NCI-H187 (cell line): Measurements from ENCODE around the gene TCF12.
"Not testable (repeated sequence)": the region's sequence is repeated elsewhere in the genome, so short reads cannot be mapped to it uniquely, and the experiment has no call there.

Source experiments
- DNase-seq, 2 experiments: peaks; one replicate each; lab custom pipeline; 2025; lab: John Stamatoyannopoulos, UW

The TCF12 gene

DNA sequence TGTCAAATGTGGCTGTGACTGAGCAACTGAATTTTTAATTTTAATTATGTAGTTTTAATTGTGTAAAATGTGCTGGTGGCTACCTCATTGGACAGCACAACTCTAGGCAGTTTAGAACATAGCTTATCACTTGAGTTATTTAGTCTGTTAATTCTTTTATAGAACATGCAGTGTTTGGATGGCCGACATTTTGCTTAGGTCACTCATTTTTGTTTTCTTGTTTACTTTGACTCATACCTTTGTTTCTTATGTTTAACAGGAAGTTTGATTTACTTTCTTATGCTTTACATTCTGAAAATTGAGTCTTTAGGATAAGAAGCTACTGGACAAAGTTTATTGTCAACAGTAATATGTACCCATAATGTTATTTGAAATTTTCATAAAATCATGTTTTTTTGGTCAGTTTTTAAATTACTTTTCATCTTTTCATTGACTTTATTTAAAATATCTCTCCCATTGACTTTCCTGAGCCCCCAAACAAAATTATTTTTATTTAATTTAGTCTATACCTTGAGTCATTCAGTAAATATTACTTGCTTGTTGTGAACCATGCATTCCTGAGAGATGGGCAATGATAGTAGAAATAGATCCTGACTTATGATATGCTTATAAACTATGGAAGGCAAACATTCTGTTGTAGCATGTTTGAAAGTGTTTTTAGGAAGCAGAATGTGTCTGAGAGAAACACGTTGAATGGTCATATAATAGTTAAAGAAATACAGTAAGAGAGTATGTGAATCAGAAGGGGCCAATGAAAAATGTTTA, 60.6 kb downstream of the TCF12 start:
- no peak for DNase-seq

DNA sequence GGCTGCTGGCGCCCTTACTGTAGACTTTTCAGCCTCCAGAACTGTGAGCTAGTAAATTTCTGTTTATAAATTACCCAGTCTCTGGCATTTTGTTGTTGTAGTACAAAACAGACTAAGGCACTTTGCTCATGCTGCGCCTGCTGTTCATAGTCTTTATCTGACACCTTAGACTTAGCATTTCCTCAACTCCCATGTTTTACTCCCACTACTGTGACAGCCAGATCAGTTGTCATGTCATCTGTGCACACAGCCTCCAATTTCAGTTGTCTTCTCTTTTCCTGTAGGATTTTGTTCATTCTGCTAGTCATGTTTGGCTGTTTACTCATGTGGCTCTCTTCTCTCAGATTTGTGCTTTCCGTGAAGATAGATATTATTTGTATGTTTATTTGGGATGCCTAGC, 62.0 kb downstream of the TCF12 start:
- DNase-seq: no peak

DNA sequence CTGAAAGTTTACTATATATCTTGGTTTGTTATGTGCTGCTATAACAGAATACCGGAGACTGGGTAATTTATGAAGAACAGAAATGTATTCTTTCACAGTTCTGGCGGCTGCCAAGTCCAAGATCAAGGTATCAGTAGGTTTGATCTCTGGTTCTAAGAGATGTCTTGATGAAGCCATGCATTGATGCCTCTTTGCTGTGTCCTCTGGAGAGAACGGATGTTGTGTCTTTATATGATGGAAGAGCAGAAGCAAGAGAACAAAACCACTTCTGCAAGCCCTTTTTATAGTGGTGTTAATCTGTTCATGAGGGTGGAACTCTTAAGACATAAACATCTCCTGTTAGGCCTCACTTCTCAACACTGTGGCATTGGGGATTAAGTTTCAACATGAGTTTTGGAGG, 62.7 kb downstream of the TCF12 start:
- no peak for DNase-seq

DNA sequence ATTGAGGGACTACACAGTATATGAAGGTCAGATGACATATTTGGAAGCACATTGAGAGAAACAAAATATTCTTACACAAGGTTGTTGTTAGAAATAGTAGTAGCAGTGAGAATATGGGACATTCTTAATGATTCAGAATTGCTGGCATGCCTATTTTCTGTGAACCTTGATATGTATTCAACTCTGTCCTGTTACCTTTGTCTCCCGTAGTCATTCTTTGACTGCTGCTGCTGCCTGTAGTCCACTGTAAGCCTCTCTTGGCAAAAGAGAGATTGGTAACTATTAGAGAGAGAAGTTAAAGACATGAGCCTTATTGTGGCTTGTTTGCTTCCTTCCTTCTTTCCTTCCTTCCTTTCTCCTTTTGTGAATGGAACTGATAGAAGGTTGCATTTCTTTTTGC, 64.5 kb downstream of the TCF12 start:
- no peak for DNase-seq

DNA sequence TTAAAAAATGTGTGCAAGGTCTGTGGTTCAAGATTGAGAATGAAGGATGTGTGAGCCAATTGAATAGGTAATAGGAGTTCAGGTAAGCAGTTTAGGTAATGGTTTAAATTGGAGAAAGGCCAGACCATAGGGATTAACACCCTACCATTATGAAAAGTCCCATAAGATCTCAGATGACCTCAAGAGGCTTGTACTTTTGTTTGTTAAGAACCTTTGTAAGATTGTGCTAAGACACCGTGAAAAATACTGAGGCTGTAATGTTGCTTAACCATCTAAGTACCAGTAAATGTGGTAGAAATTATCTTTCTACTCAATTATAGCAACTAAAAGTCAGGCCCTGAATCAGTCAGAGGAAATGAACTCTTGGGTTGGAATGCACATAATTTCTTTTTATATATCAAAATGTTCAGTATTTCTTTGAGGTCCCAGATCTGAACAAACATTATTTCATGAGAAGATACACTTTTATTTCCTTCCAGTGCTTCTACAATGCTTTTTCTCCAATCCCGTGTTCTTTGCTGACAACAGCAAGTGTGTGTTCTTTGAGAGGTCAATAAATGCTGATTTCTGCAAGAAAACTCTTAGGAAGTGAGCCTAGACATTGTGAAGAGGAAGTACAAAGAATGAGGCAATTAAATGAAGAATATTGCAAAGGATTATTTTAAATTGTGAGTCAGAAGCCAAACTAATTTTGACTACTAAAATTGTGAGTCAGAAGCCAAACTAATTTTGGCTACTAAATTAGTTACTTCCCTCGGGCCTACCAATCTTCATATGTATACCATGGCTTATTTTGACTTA, 66.4 kb downstream of the TCF12 start:
- no peak for DNase-seq

DNA sequence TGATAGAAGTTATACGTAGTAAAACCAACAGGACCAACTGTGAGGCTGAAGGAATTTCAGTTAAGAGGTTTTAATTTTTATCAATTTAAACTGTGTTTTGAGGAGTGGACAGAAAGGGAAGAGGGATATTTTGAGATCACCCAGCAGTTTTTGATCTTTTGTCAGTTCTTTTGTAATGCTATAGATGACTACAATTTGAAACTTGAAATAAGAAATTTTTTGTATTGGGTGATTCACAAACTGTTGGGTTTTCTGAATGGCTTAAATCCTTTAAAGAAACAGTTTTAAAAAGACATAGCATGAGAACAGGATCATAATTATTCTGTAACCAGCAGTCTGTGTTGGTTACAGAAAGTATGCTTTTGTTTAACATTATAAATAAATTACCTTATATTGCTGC, 67.4 kb downstream of the TCF12 start:
- no peak for DNase-seq

DNA sequence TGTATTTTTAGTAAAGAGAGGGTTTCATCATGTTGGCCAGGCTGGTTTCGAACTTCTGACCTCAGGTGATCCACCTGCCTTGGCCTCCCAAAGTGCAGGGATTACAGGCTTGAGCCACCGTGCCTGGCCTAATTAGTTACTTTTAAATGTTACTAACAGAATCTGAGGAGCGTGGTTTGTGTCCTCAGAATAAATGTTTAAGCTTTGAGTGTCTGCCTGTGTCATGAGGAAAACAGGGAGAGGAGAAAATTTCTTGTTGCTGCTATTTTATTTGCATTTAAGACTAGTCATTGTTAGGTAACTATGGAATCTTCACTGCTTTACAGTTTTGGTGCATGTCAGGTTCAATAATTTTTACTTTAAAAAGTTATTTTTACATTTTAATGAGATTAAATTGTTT, 68.8 kb downstream of the TCF12 start:
- DNase-seq: no peak

DNA sequence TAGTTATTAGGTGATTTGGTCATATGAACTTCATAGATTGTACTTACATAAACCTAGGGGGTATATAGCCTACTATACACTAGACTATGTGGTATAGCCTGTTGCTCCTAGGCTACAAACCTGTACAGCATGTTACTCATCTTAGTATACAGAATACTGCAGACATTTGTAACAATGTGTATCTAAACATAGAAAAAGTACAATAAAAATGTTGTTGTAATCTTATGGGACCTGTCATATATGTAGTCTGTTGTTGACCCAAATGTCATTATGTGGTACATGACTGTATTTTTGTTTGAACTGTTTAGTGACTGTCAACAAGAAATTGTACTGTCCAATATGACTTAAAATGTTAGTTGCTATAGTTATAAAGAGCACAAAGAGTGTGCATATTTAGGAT, 69.8 kb downstream of the TCF12 start:
- DNase-seq: no peak

DNA sequence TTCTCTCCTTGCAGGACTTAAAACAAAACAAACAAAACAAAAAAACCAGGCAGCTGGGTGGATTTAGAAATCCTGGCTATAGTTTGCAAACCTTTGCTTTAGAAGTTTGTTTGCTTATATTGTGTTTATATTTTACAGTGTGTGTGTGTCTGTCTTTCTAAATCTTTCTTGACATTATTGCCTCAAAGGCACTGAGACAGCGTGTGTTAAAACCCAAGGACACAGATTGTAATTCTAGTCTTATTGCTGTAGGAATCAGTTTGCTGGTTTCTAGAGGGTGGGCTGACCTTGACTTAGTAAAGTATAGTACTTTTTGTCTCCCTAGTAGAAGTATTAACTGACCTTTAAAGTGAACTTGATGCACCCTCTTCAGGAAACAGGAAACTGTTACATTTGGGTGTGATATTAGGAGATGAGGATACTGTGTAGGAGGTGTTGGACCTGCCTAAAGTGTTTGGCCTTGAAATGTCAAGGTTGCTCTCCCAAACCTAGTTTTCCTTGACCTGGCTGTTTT, 71.0 kb downstream of the TCF12 start:
- DNase-seq: no peak

DNA sequence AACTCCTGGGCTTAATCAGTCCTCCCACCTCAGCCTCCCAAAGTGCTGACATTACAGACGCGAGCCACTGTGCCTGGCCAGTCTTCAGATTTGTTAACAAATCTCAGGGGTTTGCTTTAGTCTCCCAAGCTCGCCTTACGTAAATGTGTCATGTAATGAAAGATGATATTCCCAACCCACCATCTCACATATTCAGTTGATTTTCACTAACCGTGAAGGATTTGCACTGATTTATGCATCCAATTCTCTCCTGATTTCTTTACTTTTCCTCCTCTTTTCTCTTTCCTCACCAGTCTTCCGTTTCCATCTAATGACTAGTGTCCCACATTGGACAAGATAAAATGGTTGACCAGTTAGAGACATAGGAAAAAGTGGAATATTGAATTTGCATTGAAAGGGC, 72.6 kb downstream of the TCF12 start:
- DNase-seq: no peak

DNA sequence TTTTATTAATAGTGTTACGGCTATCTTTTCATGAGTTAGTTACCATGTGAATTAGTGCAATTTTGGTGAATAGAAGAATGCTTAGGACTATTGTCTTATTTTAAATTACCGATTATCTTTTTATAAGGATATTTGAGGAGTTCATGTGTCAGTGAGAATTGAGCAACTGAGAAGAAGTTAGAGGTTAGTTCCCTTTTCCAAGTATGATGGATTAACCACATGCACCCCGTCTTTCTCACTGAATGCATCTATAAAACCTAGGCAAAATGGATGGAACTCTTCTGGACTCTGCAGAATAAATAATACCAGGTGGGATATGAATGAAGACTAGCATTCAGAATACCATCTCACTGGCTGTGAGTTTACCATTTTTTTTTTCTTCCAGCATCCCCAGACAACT, 74.3 kb downstream of the TCF12 start:
- no peak for DNase-seq

DNA sequence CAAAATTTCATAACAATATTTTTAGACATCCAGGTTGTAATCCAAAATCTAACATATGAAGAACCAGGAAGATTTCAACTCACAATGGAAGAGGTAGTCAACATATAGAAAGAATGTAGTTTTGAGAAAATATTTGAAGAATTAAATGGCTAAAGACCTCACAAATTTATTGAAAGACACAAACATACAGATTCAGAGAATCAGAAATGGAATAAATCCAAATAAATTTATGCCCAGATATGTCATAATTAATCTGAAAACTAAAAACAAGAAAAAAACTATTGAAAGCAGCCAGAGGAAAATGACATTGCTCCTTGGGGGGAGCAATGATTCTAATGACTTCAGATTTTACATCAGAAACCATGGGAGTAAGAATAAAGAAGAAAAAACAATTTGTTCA, 75.8 kb downstream of the TCF12 start:
- no peak for DNase-seq

DNA sequence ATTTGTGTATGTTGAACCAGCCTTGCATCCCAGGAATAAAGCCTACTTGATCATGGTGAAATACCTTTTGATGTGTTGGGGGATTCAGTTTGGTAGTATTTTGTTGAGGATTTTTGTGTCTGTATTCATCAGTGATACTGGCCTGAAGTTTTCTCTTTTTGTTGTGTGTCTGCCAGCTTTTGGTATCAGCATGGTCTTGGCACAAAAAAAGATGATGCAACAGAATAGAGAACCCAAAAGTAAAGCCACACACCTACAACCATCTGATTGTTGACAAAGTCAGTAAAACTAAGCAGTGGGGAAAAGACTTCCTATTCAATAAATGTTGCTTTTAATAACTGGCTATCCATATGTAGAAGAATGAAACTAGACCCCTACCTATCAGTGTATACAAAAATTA, 77.6 kb downstream of the TCF12 start:
- no peak for DNase-seq

DNA sequence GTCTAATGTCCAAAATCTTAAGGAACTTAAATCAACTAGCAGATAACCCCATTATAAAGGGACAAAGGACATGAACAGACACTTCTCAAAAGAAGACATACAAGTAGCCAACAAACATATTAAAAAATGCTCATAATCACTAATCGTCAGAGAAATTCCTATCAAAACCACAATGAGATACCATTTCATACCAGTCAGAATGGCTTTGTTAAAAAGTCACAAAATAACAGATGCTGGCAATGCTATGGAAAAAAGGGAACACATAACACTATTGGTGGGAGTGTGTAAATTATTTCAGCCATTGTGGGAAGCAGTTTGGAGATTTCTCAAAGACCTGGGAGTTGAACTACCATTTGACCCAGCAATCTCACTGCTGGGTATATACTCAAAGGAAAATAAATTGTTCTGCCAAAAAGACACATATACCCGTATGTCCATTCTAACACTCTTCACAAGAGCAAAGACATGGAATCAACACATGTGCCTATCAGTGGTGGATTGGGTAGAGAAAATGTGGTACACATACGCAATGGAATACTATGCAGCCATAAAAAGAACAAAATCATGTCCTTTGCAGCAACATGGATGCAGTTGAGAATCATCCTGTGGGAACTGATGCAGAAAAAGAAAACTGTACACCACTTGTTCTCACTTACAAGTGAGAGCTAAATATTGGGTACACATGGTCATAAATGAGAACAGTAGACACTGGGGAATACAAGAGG, 78.5 kb downstream of the TCF12 start:
- DNase-seq: no peak

DNA sequence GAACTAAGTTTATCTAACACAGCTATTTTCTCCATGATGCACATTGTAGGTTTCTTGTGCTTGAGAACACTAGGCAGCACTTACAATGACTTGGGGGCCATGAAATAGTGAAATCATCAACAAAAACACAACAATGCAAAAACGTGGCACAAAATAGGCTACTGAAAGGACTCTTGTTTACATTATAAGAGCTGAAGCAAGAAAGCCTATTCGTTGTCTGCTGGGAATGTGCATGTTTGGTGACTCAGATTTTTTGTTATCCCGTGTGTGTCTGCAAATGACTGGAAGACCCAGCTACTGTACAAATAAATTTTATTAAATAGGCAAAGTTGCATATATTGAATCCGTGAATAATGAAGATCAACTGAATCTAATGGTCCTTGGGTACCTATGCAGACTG, 85.0 kb downstream of the TCF12 start:
- DNase-seq: no peak

DNA sequence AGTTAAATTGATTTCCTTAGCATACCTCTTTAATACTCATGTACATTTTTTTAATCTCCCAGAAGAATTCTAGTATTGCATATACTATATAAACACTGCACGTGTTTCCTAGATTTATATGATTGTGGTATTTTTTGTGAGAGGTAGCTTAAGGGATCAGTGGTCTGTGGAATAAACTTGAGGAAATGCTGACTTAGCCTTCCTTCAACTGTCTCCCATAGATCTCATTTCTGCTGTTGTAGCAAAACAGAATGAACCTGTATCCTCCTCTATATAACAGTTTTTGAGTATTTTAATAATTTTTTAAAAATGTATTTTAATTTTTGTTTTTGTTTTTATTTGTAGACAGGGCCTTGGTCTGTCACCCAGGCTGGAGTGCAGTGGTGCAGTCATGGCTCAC, 86.8 kb downstream of the TCF12 start:
- DNase-seq: no peak

DNA sequence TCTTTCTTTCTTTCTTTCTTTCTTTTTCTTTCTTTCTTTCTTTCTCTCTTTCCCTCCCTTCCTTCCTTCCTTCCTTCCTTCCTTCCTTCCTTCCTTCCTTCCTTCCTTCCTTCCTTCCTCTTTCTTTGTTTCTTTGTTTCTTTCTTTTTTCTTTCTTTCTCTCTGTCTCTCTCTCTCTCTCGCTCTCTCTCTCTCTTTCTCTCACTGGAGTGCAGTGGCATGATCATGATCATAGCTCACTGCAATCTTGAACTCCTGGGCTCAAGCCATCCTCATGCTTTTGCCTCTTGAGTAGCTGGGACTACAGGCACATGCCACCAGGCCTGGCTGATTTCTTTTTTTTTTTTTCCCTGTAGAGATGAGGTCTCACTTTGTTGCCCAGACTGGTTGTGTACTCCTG, 89.4 kb downstream of the TCF12 start:
- not testable (repeated sequence) for DNase-seq

DNA sequence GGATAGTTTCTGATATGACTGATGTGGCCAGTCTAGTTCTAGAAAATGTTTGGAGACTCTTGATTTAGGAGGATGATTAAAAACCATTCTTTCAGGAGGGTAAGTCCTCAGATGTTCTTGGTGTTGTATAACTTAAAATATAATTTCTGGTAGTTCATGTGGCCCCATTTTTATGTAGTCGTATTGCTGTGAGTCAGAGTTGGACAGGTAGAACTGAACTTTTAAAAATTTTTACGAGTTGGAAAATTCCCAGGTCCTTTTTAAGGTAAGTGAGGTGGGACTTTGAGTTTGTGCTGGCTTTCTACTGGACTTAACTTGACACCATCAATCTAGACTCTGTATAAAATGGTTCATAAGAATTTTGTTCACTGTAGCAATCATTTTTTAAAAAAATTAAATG, 92.3 kb downstream of the TCF12 start:
- DNase-seq: no peak

DNA sequence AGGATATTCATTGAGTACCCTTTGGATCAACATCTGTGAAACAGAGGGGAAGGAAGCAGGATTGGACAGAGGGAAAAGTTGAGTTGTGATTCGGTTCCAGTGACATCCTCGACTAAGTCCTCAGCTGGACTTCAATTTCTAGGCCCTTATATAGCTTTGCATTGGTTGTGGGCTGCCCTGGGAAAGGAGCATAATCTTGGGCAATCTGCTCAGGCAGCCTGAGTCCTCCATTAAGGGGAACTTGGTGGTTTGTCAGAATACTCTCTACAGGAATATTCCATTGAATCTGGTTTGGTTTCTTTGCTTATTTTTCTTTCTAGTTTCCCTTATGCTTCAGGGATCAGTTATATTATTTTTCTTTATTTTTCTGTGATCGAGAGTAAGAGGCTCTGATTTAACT, 94.1 kb downstream of the TCF12 start:
- DNase-seq: no peak

DNA sequence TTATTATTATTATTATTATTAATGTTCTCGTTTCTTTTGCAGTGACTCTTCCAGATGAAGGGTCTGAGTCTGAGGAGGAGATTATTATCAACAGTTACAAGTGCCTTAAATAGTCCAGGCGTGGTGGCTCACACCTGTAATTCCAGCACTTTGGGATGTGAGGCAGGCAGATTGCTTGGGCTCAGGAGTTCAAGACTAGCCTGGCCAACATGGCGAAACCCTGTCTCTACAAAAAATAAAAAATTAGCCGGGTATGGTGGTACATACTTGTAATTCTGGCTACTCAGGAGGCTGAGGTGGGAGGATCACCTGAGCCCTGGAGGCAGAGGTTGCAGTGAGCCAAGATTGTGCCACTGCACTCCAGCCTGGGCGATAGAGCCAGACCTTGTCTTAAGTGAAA, 96.5 kb downstream of the TCF12 start:
- DNase-seq: not testable (repeated sequence)

DNA sequence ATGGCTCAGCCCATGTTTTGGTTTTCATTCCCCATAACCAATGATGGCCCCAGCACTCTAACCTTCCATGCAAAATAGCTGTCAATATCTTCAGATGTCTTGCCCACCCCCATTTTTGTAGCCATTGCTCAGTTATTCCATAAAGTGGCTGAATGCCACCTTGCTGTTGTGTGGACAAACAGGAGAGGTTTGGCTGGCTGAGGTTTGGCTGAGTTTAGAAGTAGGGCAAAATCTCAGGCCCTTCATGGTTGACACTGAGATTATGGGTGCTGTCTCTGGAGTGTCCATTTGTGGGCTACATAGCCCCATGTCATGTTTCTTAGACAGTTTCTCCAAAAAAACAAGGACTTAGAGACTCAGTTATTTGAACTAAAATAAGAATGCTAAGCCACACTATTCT, 96.9 kb downstream of the TCF12 start:
- no peak for DNase-seq

DNA sequence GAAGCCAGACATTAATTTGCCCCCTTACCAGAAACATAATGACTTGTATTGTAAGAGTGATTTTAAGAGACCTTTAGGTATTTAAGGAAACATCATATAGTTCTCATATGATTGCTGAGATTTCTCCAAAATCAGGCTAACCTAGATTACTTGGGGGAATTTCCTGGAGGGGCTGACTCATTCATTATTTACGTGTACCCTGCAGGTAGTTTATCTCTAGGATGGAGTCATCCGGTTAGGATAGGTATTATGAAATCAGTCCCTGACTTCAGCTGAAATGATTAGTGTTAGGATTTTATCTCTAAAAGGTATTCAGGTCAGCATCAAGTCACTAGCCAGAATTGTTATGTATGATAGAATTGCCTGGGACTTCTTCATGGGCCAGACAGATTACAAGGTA, 97.5 kb downstream of the TCF12 start:
- DNase-seq: no peak

DNA sequence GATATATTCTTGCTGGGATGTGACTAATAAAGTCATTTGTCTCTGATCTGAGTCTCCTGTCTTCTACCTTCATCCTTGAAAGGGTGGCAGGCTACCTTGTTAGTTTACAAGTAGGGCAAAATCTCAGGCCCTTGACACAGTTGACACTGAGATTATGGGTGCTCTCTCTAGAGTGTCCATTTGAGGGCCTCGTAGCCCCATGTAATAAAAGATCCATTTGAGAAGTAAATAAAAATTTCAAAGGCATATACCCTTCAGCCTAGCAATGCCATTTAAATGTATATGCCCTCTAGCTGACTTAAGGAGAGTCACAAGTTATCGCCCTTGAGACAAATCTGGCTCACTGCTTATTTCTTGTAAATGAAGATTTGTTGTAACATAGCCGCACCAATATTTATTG, 98.6 kb downstream of the TCF12 start:
- no peak for DNase-seq
